K562 treated with DMSO at 1 percent for 48 hours (cell line): Measurements from ENCODE around the gene SNCB. TPM values are rescaled to one million over a fixed set of nuclear protein-coding genes. Genes with fewer than 3 reads are reported as not detected.

Experiments
- total RNA-seq: library from RNA; unstranded; fragments of 300-600 nt; gene quantifications from 2 replicates; pipeline ENCODE4 v1.2.3, GENCODE V29; 2022; ENCODE audit warnings: low replicate concordance; ENCODE audit errors: extremely low read depth

SNCB gene
- total RNA-seq = not detected in 2 replicates

GRCh38 chr5:176629853-176630680 is at the start of gene SNCB, which contains the start of gene EIF4E1B:
TSS of gene SNCB (minus strand) at chr5:176630534. CDS start at chr5:176629654, 880 bp downstream.
TSS of gene EIF4E1B (plus strand) at chr5:176630675. CDS start at chr5:176642788, 12,113 bp downstream.

DNA sequence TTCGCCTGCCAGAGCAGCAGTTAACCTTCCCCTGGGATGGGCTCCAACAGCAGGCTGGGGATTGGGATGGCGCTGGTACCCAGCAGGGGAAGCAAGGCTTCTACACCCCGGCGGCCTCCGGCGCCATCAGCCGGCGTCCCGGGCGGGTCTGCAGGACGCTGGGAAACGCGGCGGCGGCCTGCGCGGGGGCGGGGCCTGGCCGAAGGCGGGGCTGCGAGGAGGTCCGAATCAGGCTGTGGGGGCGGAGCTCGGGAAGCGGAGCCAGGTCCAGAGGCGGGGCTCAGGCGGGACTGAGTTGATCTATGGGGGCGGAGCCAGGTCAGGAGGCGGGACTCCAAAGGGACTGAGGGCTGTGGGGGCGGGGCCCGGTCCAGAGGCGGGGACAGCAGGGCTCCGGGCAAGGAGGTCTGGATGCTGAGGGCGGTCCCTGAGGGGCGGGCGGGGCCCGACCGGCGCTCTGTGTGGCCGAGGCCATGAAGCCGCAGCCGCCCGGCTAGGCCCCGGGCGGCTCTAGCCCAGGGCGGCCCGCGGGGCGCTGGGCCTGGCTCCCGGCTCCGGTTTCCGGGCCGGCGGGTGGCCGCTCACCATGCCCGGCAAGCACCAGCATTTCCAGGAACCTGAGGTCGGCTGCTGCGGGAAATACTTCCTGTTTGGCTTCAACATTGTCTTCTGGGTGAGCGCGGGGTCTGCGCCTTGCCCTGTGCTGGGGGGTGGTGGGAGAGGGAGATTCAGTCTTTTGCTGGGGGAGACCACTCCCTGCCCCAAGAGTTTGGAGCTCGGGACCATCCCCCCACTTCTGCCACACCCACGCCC is 16.9 kb upstream of the SNCB start, which contains the start of gene TSPAN17:
TSPAN17 (plus strand) TSS at position 455 of the 813 bp plus-strand sequence; CDS start at position 587, 132 bp downstream.

GRCh38 chr5:176609724-176610434 is 20.5 kb downstream of the SNCB start, which contains the start of gene GPRIN1:
TSS of gene GPRIN1 (minus strand) at chr5:176610156. CDS start at chr5:176599834, 10,322 bp downstream.

Other genes with a start within 250 kb of the SNCB start
- gene NOP16, start 241.9 kb downstream of the SNCB start, total RNA-seq = not detected in 2 replicates
- not detected in 2 replicates for gene HIGD2A, start 241.8 kb downstream of the SNCB start, total RNA-seq
- gene CLTB, start 214.0 kb downstream of the SNCB start, total RNA-seq = not detected in 2 replicates
- gene FAF2, start 182.1 kb downstream of the SNCB start, total RNA-seq = not detected in 2 replicates
- not detected in 2 replicates for gene RNF44, start 93.1 kb downstream of the SNCB start, total RNA-seq
- gene CDHR2, start 81.2 kb downstream of the SNCB start, total RNA-seq = not detected in 2 replicates
- not detected in 2 replicates for gene GPRIN1, start 20.4 kb downstream of the SNCB start, total RNA-seq
- gene EIF4E1B, start 141 bp upstream of the SNCB start, total RNA-seq = not detected in 2 replicates
- gene TSPAN17, start 16.9 kb upstream of the SNCB start, total RNA-seq = 164 TPM in 1 of 2 replicates, not detected in the other
- not detected in 2 replicates for gene UNC5A, start 180.0 kb upstream of the SNCB start, total RNA-seq